HCT116 (cell line): Measurements from ENCODE around the gene NTRK3. TPM values are rescaled to one million over a fixed set of nuclear protein-coding genes. Genes with fewer than 3 reads are reported as not detected.

Experiments
- ATAC-seq: fragments of 200-7000 bp; cut with Tn5 transposase; 2 replicates; pipeline ENCODE4 v1.9.1; 2020; ENCODE audit warnings: mild to moderate bottlenecking, moderate library complexity
- BruUV-seq: library from RNA; stranded (reverse); fragments of 400-500 nt; replicated peaks from 2 replicates; lab custom pipeline; 2021; lab: Mats Ljungman, UMichigan
- CTCF ChIA-PET: fragments of 300-600 bp; sonication (Branson Sonifier 250); formaldehyde crosslinking; loops from one replicate; lab custom pipeline; 2021; ENCODE audit warnings: antibody characterized with exemption; lab: Charles Lee
- POLR2A ChIA-PET: fragments of 300-600, 350-600 bp; sonication (Branson Sonifier 250); formaldehyde crosslinking; loops from one replicate; lab custom pipeline; 2021; ENCODE audit warnings: antibody characterized with exemption; lab: Charles Lee
- RAD21 ChIA-PET, 2 experiments: fragments of 300-600 bp; sonication (Branson Sonifier 250); formaldehyde crosslinking; loops; one replicate each; lab custom pipeline; 2023; ENCODE audit warnings: low total read pairs in 2 of 2; ENCODE audit not compliant: uncharacterized antibody in 2 of 2, unreplicated experiment in 2 of 2, low non-redundant PET in 1 of 2; lab: Charles Lee
- DNase-seq: peaks from one replicate; pipeline ENCODE4 v3.0.0-alpha.2; 2010; ENCODE audit warnings: low read depth, low spot score
- H2AFZ ChIP-seq: fragments of 200-600 bp; shearing (Covaris generic), sonication (generic); 2 replicates; pipeline ENCODE4 v1.6.1; 2017; ENCODE audit warnings: low read depth, mixed run types, mixed read lengths, antibody characterized with exemption, low read length; ENCODE audit not compliant: poor library complexity, severe bottlenecking
- H3K27ac ChIP-seq: 2 replicates; pipeline ENCODE4 v1.5.1; 2012; ENCODE audit warnings: low read depth, low read length
- H3K27me3 ChIP-seq: fragments of 200-600 bp; sonication (generic); 2 replicates; pipeline ENCODE4 v1.6.1; 2016; ENCODE audit warnings: mixed run types, low read length, mixed read lengths; ENCODE audit not compliant: insufficient read depth
- H3K36me3 ChIP-seq, 2 experiments: fragments of 200-500 bp in 1 of 2; fragments of 200-600 bp in 1 of 2; sonication (Bioruptor generic) in 1 of 2; sonication (generic) in 1 of 2; 2 replicates each; pipeline versions ENCODE4 v1.5.1 to v1.6.1; 2014 to 2016; ENCODE audit warnings: low read length in 2 of 2, inconsistent platforms in 1 of 2, mixed read lengths in 1 of 2, mixed run types in 1 of 2; ENCODE audit not compliant: insufficient read depth in 2 of 2, control insufficient read depth in 1 of 2
- H3K4me1 ChIP-seq, 2 experiments: fragments of 200-600 bp in 1 of 2; sonication (generic) in 1 of 2; 2 replicates each; pipeline versions ENCODE4 v1.5.1 to v1.6.1; 2012 to 2017; ENCODE audit warnings: low read length in 2 of 2, inconsistent platforms in 1 of 2, mild to moderate bottlenecking in 1 of 2, mixed read lengths in 1 of 2, mixed run types in 1 of 2, moderate library complexity in 1 of 2; ENCODE audit not compliant: insufficient read depth in 2 of 2, control insufficient read depth in 1 of 2
- H3K4me2 ChIP-seq: fragments of 200-600 bp; sonication (generic); 2 replicates; pipeline ENCODE4 v1.6.1; 2017; ENCODE audit warnings: mixed run types, low read length, mixed read lengths
- H3K4me3 ChIP-seq, 2 experiments: fragments of 200-600 bp in 1 of 2; sonication (generic) in 1 of 2; replicated peaks in 1 of 2; 2 replicates each; pipeline ENCODE4 v1.5.1; 2011 to 2016; ENCODE audit warnings: low read length in 2 of 2, control low read depth in 1 of 2, low read depth in 1 of 2, mild to moderate bottlenecking in 1 of 2, mixed read lengths in 1 of 2, mixed run types in 1 of 2
- H3K79me2 ChIP-seq: fragments of 200-600 bp; sonication (generic); 2 replicates; pipeline ENCODE4 v1.6.1; 2017; ENCODE audit warnings: mild to moderate bottlenecking, mixed run types, low read length, moderate library complexity, mixed read lengths; ENCODE audit not compliant: insufficient read depth
- H3K9ac ChIP-seq: fragments of 200-600 bp; sonication (generic); 2 replicates; pipeline ENCODE4 v1.6.1; 2016; ENCODE audit warnings: low read length, mixed read lengths
- H3K9me2 ChIP-seq: fragments of 200-600 bp; sonication (generic), shearing (Covaris generic); 2 replicates; pipeline ENCODE4 v1.6.1; 2017; ENCODE audit warnings: mixed run types, mild to moderate bottlenecking, moderate library complexity; ENCODE audit not compliant: insufficient read depth
- H3K9me3 ChIP-seq, 2 experiments: fragments of 200-500 bp in 1 of 2; fragments of 200-600 bp in 1 of 2; sonication (Bioruptor generic) in 1 of 2; sonication (generic) in 1 of 2; 2 replicates each; pipeline ENCODE4 v1.6.1; 2014 to 2017; ENCODE audit warnings: low read length in 2 of 2, mixed read lengths in 2 of 2, inconsistent platforms in 1 of 2, low read depth in 1 of 2, mild to moderate bottlenecking in 1 of 2, mixed run types in 1 of 2, moderate library complexity in 1 of 2; ENCODE audit not compliant: control insufficient read depth in 1 of 2, insufficient read depth in 1 of 2
- H4K20me1 ChIP-seq: fragments of 200-600 bp; sonication (generic), shearing (Covaris generic); 2 replicates; pipeline ENCODE4 v1.6.1; 2017; ENCODE audit warnings: mixed run types, mild to moderate bottlenecking, moderate library complexity; ENCODE audit not compliant: insufficient read depth
- CBX3 ChIP-seq: IDR thresholded peaks from 2 replicates; pipeline ENCODE4 v1.6.1; 2012; ENCODE audit warnings: low read depth
- CTCF ChIP-seq, 3 experiments: fragments of 200-600 bp in 1 of 3; sonication (generic) in 1 of 3; IDR thresholded peaks in 2 of 3; conservative IDR thresholded peaks in 1 of 3; 2 replicates each; pipeline ENCODE4 v1.5.1; 2012 to 2017; ENCODE audit warnings: low read depth in 2 of 3, low read length in 2 of 3, antibody characterized with exemption in 1 of 3, borderline replicate concordance in 1 of 3, control low read depth in 1 of 3, mild to moderate bottlenecking in 1 of 3, mixed read lengths in 1 of 3, mixed run types in 1 of 3, moderate library complexity in 1 of 3; ENCODE audit not compliant: insufficient read depth in 1 of 3
- ELF1 ChIP-seq: IDR thresholded peaks from 2 replicates; pipeline ENCODE4 v1.6.1; 2012; ENCODE audit warnings: low read depth, borderline replicate concordance
- EZH2phosphoT487 ChIP-seq: fragments of 200-600 bp; IDR thresholded peaks from 2 replicates; pipeline ENCODE4 v1.6.1; 2018; ENCODE audit warnings: antibody characterized with exemption, borderline replicate concordance
- FOSL1 ChIP-seq: IDR thresholded peaks from 2 replicates; pipeline ENCODE4 v1.6.1; 2012; ENCODE audit warnings: low read depth
- POLR2A ChIP-seq: IDR thresholded peaks from 2 replicates; pipeline ENCODE4 v1.7.0; 2011; ENCODE audit warnings: borderline replicate concordance; ENCODE audit not compliant: insufficient read depth, insufficient read length; ENCODE audit errors: extremely low read depth
- POLR2AphosphoS5 ChIP-seq: IDR thresholded peaks from 2 replicates; pipeline ENCODE4 v1.6.1; 2011; ENCODE audit warnings: mild to moderate bottlenecking, low read depth, low read length, moderate library complexity
- RAD21 ChIP-seq: IDR thresholded peaks from 2 replicates; pipeline ENCODE4 v1.6.1; 2012; ENCODE audit warnings: low read depth, mild to moderate bottlenecking
- SP1 ChIP-seq: IDR thresholded peaks from 2 replicates; pipeline ENCODE4 v1.6.1; 2012; ENCODE audit warnings: low read depth
- TCF7L2 ChIP-seq: IDR thresholded peaks from 2 replicates; pipeline ENCODE4 v1.7.0; 2011; ENCODE audit warnings: borderline replicate concordance, inconsistent platforms; ENCODE audit not compliant: insufficient read depth, insufficient read length; ENCODE audit errors: extremely low read depth
- YY1 ChIP-seq: IDR thresholded peaks from 2 replicates; pipeline ENCODE4 v1.6.1; 2011; ENCODE audit warnings: low read length, low read depth, moderate library complexity, mild to moderate bottlenecking; ENCODE audit not compliant: insufficient replicate concordance; ENCODE audit errors: extremely low read depth
- ZFX ChIP-seq: fragments of 450-650 bp; IDR thresholded peaks from 2 replicates; pipeline ENCODE4 v1.6.1; 2017
- ZNF274 ChIP-seq: fragments of 200-500 bp; sonication (Bioruptor generic); IDR thresholded peaks from 2 replicates; pipeline ENCODE4 v1.6.1; 2014; ENCODE audit warnings: mild to moderate bottlenecking, low read depth, low read length, inconsistent platforms
- intact Hi-C: fragments of 100-400 bp; cut with micrococcal nuclease; formaldehyde crosslinking; loops from 2 replicates; pipeline ENCODE4 v1.10.0; 2022
- total RNA-seq: library from RNA; stranded (reverse); gene quantifications from one replicate; pipeline ENCODE4 v1.2.1, GENCODE V29; 2021; ENCODE audit not compliant: unreplicated experiment
- TF ChIP-seq, protein P1 (sequence below): IDR thresholded peaks from 2 replicates; pipeline ENCODE4 v1.6.1; 2011; ENCODE audit warnings: mild to moderate bottlenecking, low read length, moderate library complexity; ENCODE audit not compliant: insufficient replicate concordance; ENCODE audit errors: extremely low read depth

NTRK3 gene
- total RNA-seq, 1 experiment from 2014 or later: not detected

- Histone ChIP-seq H3K4me2 (no peak overlapping the region), H3K79me2 (no peaks in the 10 kb centered on the region), H3K36me3 (no peaks in the 10 kb centered on the region), H3K9me3 (peaks cover 0 to 18% of the 10 kb centered on the region in 2 experiments; a peak in 2 of 4 replicates), H3K4me1 (no peaks in the 10 kb centered on the region), H3K27me3 (no peaks in the 10 kb centered on the region), H3K27ac (no peak overlapping the region)
- intact Hi-C loops: no loop called here
- BruUV-seq: no TSS peak
- no peak for DNase-seq
- CTCF ChIA-PET: no interaction called here
- no peak for TF ChIP-seq ZFX
- TF ChIP-seq POLR2AphosphoS5: no peak
- TF ChIP-seq SP1: no peak
- no peak for TF ChIP-seq RAD21
- TF ChIP-seq, protein P1, sequence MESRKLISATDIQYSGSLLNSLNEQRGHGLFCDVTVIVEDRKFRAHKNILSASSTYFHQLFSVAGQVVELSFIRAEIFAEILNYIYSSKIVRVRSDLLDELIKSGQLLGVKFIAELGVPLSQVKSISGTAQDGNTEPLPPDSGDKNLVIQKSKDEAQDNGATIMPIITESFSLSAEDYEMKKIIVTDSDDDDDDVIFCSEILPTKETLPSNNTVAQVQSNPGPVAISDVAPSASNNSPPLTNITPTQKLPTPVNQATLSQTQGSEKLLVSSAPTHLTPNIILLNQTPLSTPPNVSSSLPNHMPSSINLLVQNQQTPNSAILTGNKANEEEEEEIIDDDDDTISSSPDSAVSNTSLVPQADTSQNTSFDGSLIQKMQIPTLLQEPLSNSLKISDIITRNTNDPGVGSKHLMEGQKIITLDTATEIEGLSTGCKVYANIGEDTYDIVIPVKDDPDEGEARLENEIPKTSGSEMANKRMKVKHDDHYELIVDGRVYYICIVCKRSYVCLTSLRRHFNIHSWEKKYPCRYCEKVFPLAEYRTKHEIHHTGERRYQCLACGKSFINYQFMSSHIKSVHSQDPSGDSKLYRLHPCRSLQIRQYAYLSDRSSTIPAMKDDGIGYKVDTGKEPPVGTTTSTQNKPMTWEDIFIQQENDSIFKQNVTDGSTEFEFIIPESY: no peak
- TF ChIP-seq, all 23 proteins: peak for 0
- Histone ChIP-seq H3K9ac (no peak overlapping the region), H4K20me1 (no peaks in the 10 kb centered on the region), H3K4me3 (no peak overlapping the region), H3K9me2 (no peaks in the 10 kb centered on the region), H2AFZ (no peak overlapping the region)
- no peak for ATAC-seq
- RAD21 ChIA-PET: no interaction called here
- POLR2A ChIA-PET: no interaction called here
Measured at GRCh38 chr15:87907676-87908446, 348.7 kb downstream of the NTRK3 start.

DNA sequence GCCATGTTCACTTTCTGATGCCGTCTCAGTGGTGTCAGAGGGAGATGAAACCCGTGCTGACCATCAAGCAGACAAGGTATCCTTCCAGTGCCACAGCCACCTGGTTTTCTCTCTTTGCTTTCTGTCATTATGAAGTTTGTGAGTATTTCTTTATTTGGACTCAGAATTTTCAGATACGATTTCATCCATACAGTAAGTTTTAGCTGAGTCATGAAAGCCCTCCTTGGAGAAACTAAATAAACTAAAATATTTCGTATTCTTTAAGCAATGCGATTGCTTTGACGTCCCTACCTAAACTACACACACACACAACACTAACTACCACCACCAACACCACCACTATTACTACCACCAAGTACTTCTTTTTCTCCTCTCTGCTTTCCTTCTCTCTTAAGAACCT is 350.1 kb downstream of the NTRK3 start:
- no TSS peak for BruUV-seq
- H3K9ac ChIP-seq: no peak overlapping the region
- intact Hi-C loops: no loop called here
- CTCF ChIA-PET: no interaction called here
- no peak for DNase-seq
- no peaks in the 10 kb centered on the region for H3K4me1 ChIP-seq
- no peaks in the 10 kb centered on the region for H3K9me2 ChIP-seq
- H2AFZ ChIP-seq: no peak overlapping the region
- peaks cover 0 to 18% of the 10 kb centered on the region in 2 experiments; a peak in 2 of 4 replicates for H3K9me3 ChIP-seq
- H4K20me1 ChIP-seq: no peaks in the 10 kb centered on the region
- H3K27ac ChIP-seq: no peak overlapping the region
- RAD21 ChIA-PET: no interaction called here
- H3K79me2 ChIP-seq: no peaks in the 10 kb centered on the region
- no peak overlapping the region for H3K4me2 ChIP-seq
- no peak overlapping the region for H3K4me3 ChIP-seq
- no peak for ATAC-seq
- POLR2A ChIA-PET: no interaction called here
- no peaks in the 10 kb centered on the region for H3K36me3 ChIP-seq
- no peaks in the 10 kb centered on the region for H3K27me3 ChIP-seq
- no peak for TF ChIP-seq FOSL1
- no peak for TF ChIP-seq CBX3
- no peak for TF ChIP-seq POLR2AphosphoS5
- TF ChIP-seq CTCF (IDR thresholded peaks at IDR 0.05 in 2 of 3, conservative IDR thresholded peaks at IDR 0.05 in 1 of 3; ENCODE audit: borderline replicate concordance in 1 of 3, insufficient read depth in 1 of 3, low read depth in 2 of 3, low read length in 2 of 3): no peak
- TF ChIP-seq ELF1: no peak
- no peak for TF ChIP-seq ZNF274
- no peak for TF ChIP-seq YY1
- TF ChIP-seq POLR2A: no peak
- TF ChIP-seq EZH2phosphoT487: no peak
- no peak for TF ChIP-seq TCF7L2
